GM21360 (cell line): ENCODE data around the gene HOXA1.

ENCODE experiments used
- ATAC-seq: cut with Tn5 transposase; IDR thresholded peaks from one replicate; pipeline ENCODE4 v1.9.1; 2021; ENCODE audit warnings: mild to moderate bottlenecking, moderate library complexity; ENCODE audit not compliant: unreplicated experiment

The HOXA1 gene

GRCh38 chr7:27094304-27095049 lies 1.3 kb downstream of the HOXA1 start:
- ATAC-seq, result no peak

GRCh38 chr7:27093184-27093895 lies 2.5 kb downstream of the HOXA1 start:
- ATAC-seq, result no peak

- ATAC-seq, result no peak
Observed at GRCh38 chr7:27092819-27093110, 3.0 kb downstream of the HOXA1 start.

- no peak for ATAC-seq
Observed at GRCh38 chr7:27091941-27092818, 3.6 kb downstream of the HOXA1 start.

- ATAC-seq, result no peak
Observed at GRCh38 chr7:27091105-27091504, 4.7 kb downstream of the HOXA1 start.

- ATAC-seq, result no peak
Observed at GRCh38 chr7:27088002-27088922, 7.5 kb downstream of the HOXA1 start.

GRCh38 chr7:27083646-27084045 lies 12.2 kb downstream of the HOXA1 start:
- no peak for ATAC-seq

GRCh38 chr7:27082171-27082570 lies 13.6 kb downstream of the HOXA1 start:
- no peak for ATAC-seq

GRCh38 chr7:27080844-27081436 lies 14.9 kb downstream of the HOXA1 start:
- no peak for ATAC-seq

- ATAC-seq, result no peak
Observed at GRCh38 chr7:27079234-27079975, 16.4 kb downstream of the HOXA1 start.

GRCh38 chr7:27078616-27079233 lies 17.1 kb downstream of the HOXA1 start:
- no peak for ATAC-seq

- ATAC-seq, result no peak
Observed at GRCh38 chr7:27073076-27073475, 22.7 kb downstream of the HOXA1 start.

- ATAC-seq, result no peak
Observed at GRCh38 chr7:27071622-27072390, 24.0 kb downstream of the HOXA1 start.

- ATAC-seq, result no peak
Observed at GRCh38 chr7:27068259-27068658, 27.5 kb downstream of the HOXA1 start.

- ATAC-seq, result no peak
Observed at GRCh38 chr7:27066148-27066547, 29.7 kb downstream of the HOXA1 start.

GRCh38 chr7:27065709-27066108 lies 30.1 kb downstream of the HOXA1 start:
- no peak for ATAC-seq

- ATAC-seq, result no peak
Observed at GRCh38 chr7:27064661-27065060, 31.1 kb downstream of the HOXA1 start.

GRCh38 chr7:27064159-27064558 lies 31.6 kb downstream of the HOXA1 start:
- no peak for ATAC-seq
